ENCODE data around the gene MYLK4. TPM values are rescaled to one million over a fixed set of nuclear protein-coding genes. Genes with fewer than 3 reads are reported as not detected.

MYLK4 gene
- total RNA-seq, 4 donors from 2014 or later, result 0.28 to 0.79 (median 0.46) TPM

GRCh38 chr6:2708456-2708855, 42.3 kb downstream of the MYLK4 start:
- ATAC-seq (ENCODE audit: low FRiP score) (no peak), DNase-seq (ENCODE audit: low spot score) (no peak)

GRCh38 chr6:2706558-2706957, 44.2 kb downstream of the MYLK4 start:
- TF ChIP-seq CTCF (IDR thresholded peaks at IDR 0.05), result no peak
- no peak for ATAC-seq (ENCODE audit: low FRiP score)

More at GRCh38 chr6:2708456-2708855, 42.3 kb downstream of the MYLK4 start:
- TF ChIP-seq CTCF (IDR thresholded peaks at IDR 0.05), result no peak

GRCh38 chr6:2705256-2705655, 45.5 kb downstream of the MYLK4 start:
- ATAC-seq (ENCODE audit: low FRiP score), result no peak
- no peak for DNase-seq (ENCODE audit: low spot score)
- TF ChIP-seq CTCF (IDR thresholded peaks at IDR 0.05), result no peak

More at GRCh38 chr6:2706558-2706957, 44.2 kb downstream of the MYLK4 start:
- no peak for DNase-seq (ENCODE audit: low spot score)

- no peak for ATAC-seq (ENCODE audit: low FRiP score)
- no peak for DNase-seq (ENCODE audit: low spot score)
Measured at GRCh38 chr6:2697291-2697690, 53.4 kb downstream of the MYLK4 start.

GRCh38 chr6:2695454-2696095, 55.1 kb downstream of the MYLK4 start:
- no peak for ATAC-seq (ENCODE audit: low FRiP score)
- no peak for TF ChIP-seq CTCF (IDR thresholded peaks at IDR 0.05)
- DNase-seq (ENCODE audit: low spot score), result no peak

More at GRCh38 chr6:2697291-2697690, 53.4 kb downstream of the MYLK4 start:
- TF ChIP-seq CTCF (IDR thresholded peaks at IDR 0.05), result no peak

- no peak for TF ChIP-seq CTCF (IDR thresholded peaks at IDR 0.05)
- DNase-seq (ENCODE audit: low spot score) (no peak), ATAC-seq (ENCODE audit: low FRiP score) (no peak)
Measured at GRCh38 chr6:2693231-2693630, 57.5 kb downstream of the MYLK4 start.

- ATAC-seq (ENCODE audit: low FRiP score), result no peak
- no peak for TF ChIP-seq CTCF (IDR thresholded peaks at IDR 0.05)
- DNase-seq (ENCODE audit: low spot score), result no peak
Measured at GRCh38 chr6:2688401-2689064, 62.2 kb downstream of the MYLK4 start.

Data from omental fat pad (tissue), 4 donors.